ENCODE measurements around the gene AFP.
"Not testable (repeated sequence)": the region's sequence is repeated elsewhere in the genome, so short reads cannot be mapped to it uniquely, and the experiment has no call there.

Gene AFP

DNA sequence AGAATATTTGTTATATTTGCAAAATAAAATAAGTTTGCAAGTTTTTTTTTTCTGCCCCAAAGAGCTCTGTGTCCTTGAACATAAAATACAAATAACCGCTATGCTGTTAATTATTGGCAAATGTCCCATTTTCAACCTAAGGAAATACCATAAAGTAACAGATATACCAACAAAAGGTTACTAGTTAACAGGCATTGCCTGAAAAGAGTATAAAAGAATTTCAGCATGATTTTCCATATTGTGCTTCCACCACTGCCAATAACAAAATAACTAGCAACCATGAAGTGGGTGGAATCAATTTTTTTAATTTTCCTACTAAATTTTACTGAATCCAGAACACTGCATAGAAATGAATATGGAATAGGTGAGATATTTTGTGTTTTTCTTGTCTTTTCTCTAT is at the start of gene AFP:
TSS of gene AFP (plus strand) at position 238 of the 400 bp plus-strand sequence. CDS start at position 280, 42 bp downstream.
- no peak within 1 kb of the TSS for H3K4me3 ChIP-seq

GRCh38 chr4:73387552-73387951 is 48.5 kb upstream of the AFP start:
- no peaks in the 10 kb centered on the region for H3K4me1 ChIP-seq
- H3K9ac ChIP-seq = no peak overlapping the region
- H3K36me3 ChIP-seq = no peaks in the 10 kb centered on the region
- H4K20me1 ChIP-seq = no peaks in the 10 kb centered on the region
- no peak overlapping the region for H3K4me2 ChIP-seq
- H3K4me3 ChIP-seq = no peak overlapping the region
- no peak overlapping the region for H3K27ac ChIP-seq
- H3K9me3 ChIP-seq = no peaks in the 10 kb centered on the region
- TF ChIP-seq Cebpa-rat (IDR thresholded peaks at IDR 0.05) = no peak
- no peaks in the 10 kb centered on the region for H3K27me3 ChIP-seq

More for the DNA sequence above, at the start of gene AFP:
- no peak within 1 kb of the TSS for H3K27ac ChIP-seq
- H3K9me3 ChIP-seq = no peaks in the 10 kb centered on the region
- no peak for TF ChIP-seq Cebpa-rat (IDR thresholded peaks at IDR 0.05)
- H3K4me2 ChIP-seq = no peak within 1 kb of the TSS
- H3K9ac ChIP-seq = no peak within 1 kb of the TSS
- H3K4me1 ChIP-seq = no peaks in the 10 kb centered on the region
- no peaks in the 10 kb centered on the region for H3K36me3 ChIP-seq
- no peaks in the 10 kb centered on the region for H3K27me3 ChIP-seq
- no peaks in the 10 kb centered on the region for H4K20me1 ChIP-seq

GRCh38 chr4:73388887-73389286 is 47.1 kb upstream of the AFP start:
- H3K4me2 ChIP-seq = no peak overlapping the region
- H3K4me1 ChIP-seq = no peaks in the 10 kb centered on the region
- H3K9me3 ChIP-seq = no peaks in the 10 kb centered on the region
- H3K27me3 ChIP-seq = no peaks in the 10 kb centered on the region
- H3K27ac ChIP-seq = no peak overlapping the region
- no peak overlapping the region for H3K9ac ChIP-seq
- H4K20me1 ChIP-seq = no peaks in the 10 kb centered on the region
- TF ChIP-seq Cebpa-rat (IDR thresholded peaks at IDR 0.05) = no peak
- no peak overlapping the region for H3K4me3 ChIP-seq
- no peaks in the 10 kb centered on the region for H3K36me3 ChIP-seq

DNA sequence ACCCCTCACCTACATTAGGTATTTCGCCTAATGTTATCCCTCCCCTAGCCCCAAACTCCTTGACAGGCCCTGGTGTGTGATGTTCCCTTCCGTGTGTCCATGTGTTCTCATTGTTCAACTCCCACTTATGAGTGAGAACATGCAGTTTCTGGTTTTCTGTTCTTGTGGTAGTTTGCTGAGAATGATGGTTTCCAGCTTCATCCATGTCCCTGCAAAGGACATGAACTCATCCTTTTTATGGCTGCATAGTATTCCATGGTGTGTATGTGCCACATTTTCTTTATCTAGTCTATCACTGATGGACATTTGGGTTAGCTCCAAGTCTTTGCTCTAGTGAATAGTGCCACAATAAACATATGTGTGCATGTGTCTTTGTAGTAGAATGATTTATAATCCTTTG is 46.4 kb upstream of the AFP start:
- H3K4me2 ChIP-seq, H3K36me3 ChIP-seq, H4K20me1 ChIP-seq, H3K9me3 ChIP-seq, H3K27me3 ChIP-seq, H3K9ac ChIP-seq, H3K27ac ChIP-seq, H3K4me3 ChIP-seq, H3K4me1 ChIP-seq: not testable (repeated sequence)

DNA sequence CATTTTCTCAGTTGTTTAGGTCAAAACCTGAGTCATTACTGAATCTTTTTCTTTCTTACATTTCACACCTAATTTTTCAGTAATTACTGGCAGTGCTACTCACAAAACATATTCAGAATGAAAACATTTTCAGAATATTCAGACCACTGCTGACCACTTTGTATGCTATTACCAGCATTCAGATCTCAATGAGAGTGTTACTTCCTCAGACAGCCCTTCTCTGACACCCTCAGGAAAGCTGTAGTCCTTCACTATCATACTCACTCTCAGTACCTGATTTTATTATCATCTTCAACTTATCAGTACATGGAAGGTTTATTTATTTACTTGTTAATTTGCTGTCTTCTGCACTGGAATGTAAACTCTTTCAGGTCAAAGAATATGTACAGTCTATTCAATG is 44.2 kb upstream of the AFP start:
- Histone ChIP-seq H3K4me2 (no peak overlapping the region), H3K4me1 (no peaks in the 10 kb centered on the region), H3K4me3 (no peak overlapping the region), H3K27ac (no peak overlapping the region), H3K27me3 (no peaks in the 10 kb centered on the region), H3K36me3 (no peaks in the 10 kb centered on the region), H4K20me1 (no peaks in the 10 kb centered on the region), H3K9me3 (no peaks in the 10 kb centered on the region), H3K9ac (no peak overlapping the region)
- TF ChIP-seq Cebpa-rat (IDR thresholded peaks at IDR 0.05) = no peak

- H3K27me3 ChIP-seq = no peaks in the 10 kb centered on the region
- H3K4me1 ChIP-seq = no peaks in the 10 kb centered on the region
- no peak overlapping the region for H3K4me3 ChIP-seq
- H3K9me3 ChIP-seq = no peaks in the 10 kb centered on the region
- TF ChIP-seq Cebpa-rat (IDR thresholded peaks at IDR 0.05) = no peak
- no peak overlapping the region for H3K4me2 ChIP-seq
- no peaks in the 10 kb centered on the region for H3K36me3 ChIP-seq
- H3K27ac ChIP-seq = no peak overlapping the region
- no peak overlapping the region for H3K9ac ChIP-seq
- H4K20me1 ChIP-seq = no peaks in the 10 kb centered on the region
These were observed 43.1 kb upstream of the AFP start for GRCh38 chr4:73392936-73393335.

GRCh38 chr4:73396304-73396703 is 39.7 kb upstream of the AFP start:
- no peak overlapping the region for H3K9ac ChIP-seq
- no peaks in the 10 kb centered on the region for H3K4me1 ChIP-seq
- no peak overlapping the region for H3K4me3 ChIP-seq
- no peak overlapping the region for H3K27ac ChIP-seq
- H3K36me3 ChIP-seq = no peaks in the 10 kb centered on the region
- TF ChIP-seq Cebpa-rat (IDR thresholded peaks at IDR 0.05) = no peak
- H3K27me3 ChIP-seq = no peaks in the 10 kb centered on the region
- H4K20me1 ChIP-seq = no peaks in the 10 kb centered on the region
- H3K9me3 ChIP-seq = no peaks in the 10 kb centered on the region
- H3K4me2 ChIP-seq = no peak overlapping the region

- Histone ChIP-seq H3K9ac (no peak overlapping the region), H3K4me3 (no peak overlapping the region), H3K9me3 (no peaks in the 10 kb centered on the region), H3K4me2 (no peak overlapping the region), H3K4me1 (no peaks in the 10 kb centered on the region), H3K27me3 (no peaks in the 10 kb centered on the region), H3K27ac (no peak overlapping the region), H3K36me3 (no peaks in the 10 kb centered on the region), H4K20me1 (no peaks in the 10 kb centered on the region)
- no peak for TF ChIP-seq Cebpa-rat (IDR thresholded peaks at IDR 0.05)
These were observed 38.7 kb upstream of the AFP start for GRCh38 chr4:73396993-73397972.

GRCh38 chr4:73401412-73401811 is 34.6 kb upstream of the AFP start:
- no peaks in the 10 kb centered on the region for H3K9me3 ChIP-seq
- H3K27me3 ChIP-seq = no peaks in the 10 kb centered on the region
- no peaks in the 10 kb centered on the region for H3K36me3 ChIP-seq
- no peak overlapping the region for H3K9ac ChIP-seq
- no peaks in the 10 kb centered on the region for H3K4me1 ChIP-seq
- H3K27ac ChIP-seq = no peak overlapping the region
- H3K4me2 ChIP-seq = no peak overlapping the region
- no peak for TF ChIP-seq Cebpa-rat (IDR thresholded peaks at IDR 0.05)
- no peak overlapping the region for H3K4me3 ChIP-seq
- no peaks in the 10 kb centered on the region for H4K20me1 ChIP-seq

DNA sequence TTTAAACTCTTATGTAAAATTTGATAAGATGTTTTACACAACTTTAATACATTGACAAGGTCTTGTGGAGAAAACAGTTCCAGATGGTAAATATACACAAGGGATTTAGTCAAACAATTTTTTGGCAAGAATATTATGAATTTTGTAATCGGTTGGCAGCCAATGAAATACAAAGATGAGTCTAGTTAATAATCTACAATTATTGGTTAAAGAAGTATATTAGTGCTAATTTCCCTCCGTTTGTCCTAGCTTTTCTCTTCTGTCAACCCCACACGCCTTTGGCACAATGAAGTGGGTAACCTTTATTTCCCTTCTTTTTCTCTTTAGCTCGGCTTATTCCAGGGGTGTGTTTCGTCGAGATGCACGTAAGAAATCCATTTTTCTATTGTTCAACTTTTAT is 32.0 kb upstream of the AFP start, which contains the start of gene ALB:
TSS of gene ALB (plus strand) at position 246 of the 400 bp plus-strand sequence. CDS start at position 287, 41 bp downstream.
- Histone ChIP-seq H3K27ac (no peak within 1 kb of the TSS), H3K9ac (no peak within 1 kb of the TSS), H3K9me3 (no peaks in the 10 kb centered on the region), H3K4me3 (no peak within 1 kb of the TSS), H3K4me1 (no peaks in the 10 kb centered on the region), H4K20me1 (no peaks in the 10 kb centered on the region), H3K4me2 (no peak within 1 kb of the TSS), H3K36me3 (no peaks in the 10 kb centered on the region), H3K27me3 (no peaks in the 10 kb centered on the region)
- TF ChIP-seq Cebpa-rat (IDR thresholded peaks at IDR 0.05) = no peak
